HL-60 (cell line): ENCODE measurements around the gene IFT25.

ENCODE experiments used
- TF ChIP-seq, protein P1 (sequence below): IDR thresholded peaks from one replicate; pipeline ENCODE4 v1.5.1; 2011; ENCODE audit warnings: low read length, control low read depth, inconsistent platforms; ENCODE audit not compliant: insufficient read depth
- TF ChIP-seq, protein P2 (sequence below): IDR thresholded peaks from 2 replicates; pipeline ENCODE4 v1.6.1; 2012; ENCODE audit warnings: low read depth; ENCODE audit not compliant: insufficient replicate concordance

DNA sequence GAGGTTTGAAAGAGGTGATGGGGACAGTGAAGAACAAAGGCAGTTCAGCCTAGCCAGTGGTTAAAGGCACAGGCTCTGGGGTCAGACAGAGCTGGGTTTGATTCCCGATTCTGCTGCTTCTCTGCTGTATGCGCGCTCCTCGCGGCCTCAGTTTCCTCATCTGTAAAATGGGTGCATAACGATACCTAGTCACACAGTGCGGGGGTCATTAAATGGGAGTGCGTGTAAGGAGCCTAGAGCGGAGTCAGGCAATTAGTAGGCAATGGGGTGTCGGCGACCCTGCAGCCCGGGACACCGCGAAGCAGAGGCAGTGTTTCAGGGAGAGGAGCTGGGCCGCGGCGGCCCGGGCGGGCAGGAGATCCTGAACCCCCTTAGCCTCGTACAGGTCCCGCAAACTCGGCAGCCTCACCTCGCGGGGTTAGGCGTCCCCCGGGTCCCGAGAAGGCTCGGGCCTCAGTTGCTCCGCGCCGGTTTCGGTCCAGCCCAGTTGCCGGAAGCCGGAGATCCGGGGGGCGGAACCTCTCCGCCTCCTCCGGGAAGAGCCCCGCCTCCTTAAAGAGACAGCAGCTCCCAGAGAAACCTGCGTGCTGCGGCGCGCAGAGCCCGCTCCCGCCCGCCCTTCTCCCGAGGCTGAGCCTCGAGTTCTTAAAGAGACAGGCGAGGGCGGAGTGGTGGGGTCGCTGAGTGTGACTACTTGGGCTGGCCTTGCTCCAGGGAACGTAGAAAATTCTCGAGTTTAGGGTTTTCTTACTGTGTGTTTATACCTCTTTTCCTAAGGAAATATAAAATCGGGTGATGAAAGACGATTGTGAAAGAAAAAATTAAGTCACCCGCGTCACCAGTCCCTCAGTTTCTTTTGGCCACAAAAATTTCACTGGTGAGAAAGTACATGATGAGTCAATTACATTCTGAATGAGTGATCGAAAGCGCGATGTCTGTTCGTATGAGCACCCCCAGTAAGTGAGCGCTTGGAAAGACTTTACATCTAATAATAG is 55.9 kb downstream of the IFT25 start, which contains the start of gene YIPF1:
- TF ChIP-seq, protein P1, sequence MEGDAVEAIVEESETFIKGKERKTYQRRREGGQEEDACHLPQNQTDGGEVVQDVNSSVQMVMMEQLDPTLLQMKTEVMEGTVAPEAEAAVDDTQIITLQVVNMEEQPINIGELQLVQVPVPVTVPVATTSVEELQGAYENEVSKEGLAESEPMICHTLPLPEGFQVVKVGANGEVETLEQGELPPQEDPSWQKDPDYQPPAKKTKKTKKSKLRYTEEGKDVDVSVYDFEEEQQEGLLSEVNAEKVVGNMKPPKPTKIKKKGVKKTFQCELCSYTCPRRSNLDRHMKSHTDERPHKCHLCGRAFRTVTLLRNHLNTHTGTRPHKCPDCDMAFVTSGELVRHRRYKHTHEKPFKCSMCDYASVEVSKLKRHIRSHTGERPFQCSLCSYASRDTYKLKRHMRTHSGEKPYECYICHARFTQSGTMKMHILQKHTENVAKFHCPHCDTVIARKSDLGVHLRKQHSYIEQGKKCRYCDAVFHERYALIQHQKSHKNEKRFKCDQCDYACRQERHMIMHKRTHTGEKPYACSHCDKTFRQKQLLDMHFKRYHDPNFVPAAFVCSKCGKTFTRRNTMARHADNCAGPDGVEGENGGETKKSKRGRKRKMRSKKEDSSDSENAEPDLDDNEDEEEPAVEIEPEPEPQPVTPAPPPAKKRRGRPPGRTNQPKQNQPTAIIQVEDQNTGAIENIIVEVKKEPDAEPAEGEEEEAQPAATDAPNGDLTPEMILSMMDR, result no peak
- TF ChIP-seq, protein P2, sequence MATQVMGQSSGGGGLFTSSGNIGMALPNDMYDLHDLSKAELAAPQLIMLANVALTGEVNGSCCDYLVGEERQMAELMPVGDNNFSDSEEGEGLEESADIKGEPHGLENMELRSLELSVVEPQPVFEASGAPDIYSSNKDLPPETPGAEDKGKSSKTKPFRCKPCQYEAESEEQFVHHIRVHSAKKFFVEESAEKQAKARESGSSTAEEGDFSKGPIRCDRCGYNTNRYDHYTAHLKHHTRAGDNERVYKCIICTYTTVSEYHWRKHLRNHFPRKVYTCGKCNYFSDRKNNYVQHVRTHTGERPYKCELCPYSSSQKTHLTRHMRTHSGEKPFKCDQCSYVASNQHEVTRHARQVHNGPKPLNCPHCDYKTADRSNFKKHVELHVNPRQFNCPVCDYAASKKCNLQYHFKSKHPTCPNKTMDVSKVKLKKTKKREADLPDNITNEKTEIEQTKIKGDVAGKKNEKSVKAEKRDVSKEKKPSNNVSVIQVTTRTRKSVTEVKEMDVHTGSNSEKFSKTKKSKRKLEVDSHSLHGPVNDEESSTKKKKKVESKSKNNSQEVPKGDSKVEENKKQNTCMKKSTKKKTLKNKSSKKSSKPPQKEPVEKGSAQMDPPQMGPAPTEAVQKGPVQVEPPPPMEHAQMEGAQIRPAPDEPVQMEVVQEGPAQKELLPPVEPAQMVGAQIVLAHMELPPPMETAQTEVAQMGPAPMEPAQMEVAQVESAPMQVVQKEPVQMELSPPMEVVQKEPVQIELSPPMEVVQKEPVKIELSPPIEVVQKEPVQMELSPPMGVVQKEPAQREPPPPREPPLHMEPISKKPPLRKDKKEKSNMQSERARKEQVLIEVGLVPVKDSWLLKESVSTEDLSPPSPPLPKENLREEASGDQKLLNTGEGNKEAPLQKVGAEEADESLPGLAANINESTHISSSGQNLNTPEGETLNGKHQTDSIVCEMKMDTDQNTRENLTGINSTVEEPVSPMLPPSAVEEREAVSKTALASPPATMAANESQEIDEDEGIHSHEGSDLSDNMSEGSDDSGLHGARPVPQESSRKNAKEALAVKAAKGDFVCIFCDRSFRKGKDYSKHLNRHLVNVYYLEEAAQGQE, result no peak
